OCI-LY7 (cell line): Measurements from ENCODE around the gene KIAA1671. TPM values are rescaled to one million over a fixed set of nuclear protein-coding genes. Genes with fewer than 3 reads are reported as not detected.

Experiments used
- BruUV-seq: library from RNA; stranded (reverse); fragments of 400-500 nt; replicated peaks from 2 replicates; lab custom pipeline; 2021; lab: Mats Ljungman, UMichigan
- CTCF ChIA-PET: fragments of 300-600 bp; sonication (Branson Sonifier 250); formaldehyde crosslinking; loops from one replicate; lab custom pipeline; 2022; ENCODE audit warnings: antibody characterized with exemption; ENCODE audit not compliant: unreplicated experiment; lab: Charles Lee
- POLR2A ChIA-PET: fragments of 300-600 bp; sonication (Branson Sonifier 250); formaldehyde crosslinking; loops from one replicate; lab custom pipeline; 2022; ENCODE audit warnings: antibody characterized with exemption; lab: Charles Lee
- DNase-seq: peaks from one replicate; pipeline ENCODE4 v3.0.0-alpha.2; 2015; ENCODE audit warnings: low spot score
- H2AFZ ChIP-seq: fragments of 200-600 bp; sonication (generic), shearing (Covaris generic); 2 replicates; pipeline ENCODE4 v1.6.1; 2014; ENCODE audit warnings: mild to moderate bottlenecking, antibody characterized with exemption, low read length, moderate library complexity
- H3K27ac ChIP-seq: fragments of 200-600 bp; sonication (generic); 2 replicates; pipeline ENCODE4 v1.5.1; 2014; ENCODE audit warnings: mixed run types, low read depth, mild to moderate bottlenecking, moderate library complexity, low read length, inconsistent platforms; ENCODE audit not compliant: poor library complexity, severe bottlenecking
- H3K36me3 ChIP-seq: fragments of 200-600 bp; sonication (generic); 2 replicates; pipeline ENCODE4 v1.6.1; 2014; ENCODE audit warnings: mild to moderate bottlenecking, antibody characterized with exemption, low read length, moderate library complexity, mixed read lengths; ENCODE audit not compliant: insufficient read depth
- H3K4me1 ChIP-seq: fragments of 200-600 bp; sonication (generic); 2 replicates; pipeline ENCODE4 v1.5.1; 2014; ENCODE audit warnings: mild to moderate bottlenecking, low read length; ENCODE audit not compliant: insufficient read depth, poor library complexity, severe bottlenecking
- H3K4me2 ChIP-seq: fragments of 200-600 bp; sonication (generic); 2 replicates; pipeline ENCODE4 v1.6.1; 2014; ENCODE audit warnings: mild to moderate bottlenecking, low read length
- H3K4me3 ChIP-seq: fragments of 200-600 bp; sonication (generic); 2 replicates; pipeline ENCODE4 v1.5.1; 2014; ENCODE audit warnings: mild to moderate bottlenecking, low read depth, low read length; ENCODE audit not compliant: poor library complexity, severe bottlenecking
- H3K79me2 ChIP-seq: fragments of 200-600 bp; sonication (generic); 2 replicates; pipeline ENCODE4 v1.6.1; 2016; ENCODE audit warnings: low read depth, mild to moderate bottlenecking, low read length, moderate library complexity, mixed read lengths; ENCODE audit not compliant: insufficient read depth
- H3K9me2 ChIP-seq: fragments of 200-600 bp; sonication (generic); 2 replicates; pipeline ENCODE4 v1.6.1; 2016; ENCODE audit warnings: mild to moderate bottlenecking, low read length, mixed read lengths; ENCODE audit not compliant: insufficient read depth
- H3K9me3 ChIP-seq: fragments of 200-600 bp; sonication (generic); 2 replicates; pipeline ENCODE4 v1.6.1; 2014; ENCODE audit warnings: mild to moderate bottlenecking, mixed run types, low read length, mixed read lengths
- H4K20me1 ChIP-seq: fragments of 200-600 bp; sonication (generic); 2 replicates; pipeline ENCODE4 v1.6.1; 2014; ENCODE audit warnings: mild to moderate bottlenecking, antibody characterized with exemption, low read length, moderate library complexity, mixed read lengths; ENCODE audit not compliant: insufficient read depth
- CTCF ChIP-seq: fragments of 200-600 bp; sonication (generic); conservative IDR thresholded peaks from 2 replicates; pipeline ENCODE4 v1.5.1; 2014; ENCODE audit warnings: mild to moderate bottlenecking, antibody characterized with exemption, low read length, moderate library complexity, mixed read lengths
- EZH2phosphoT487 ChIP-seq: fragments of 200-600 bp; sonication (generic); IDR thresholded peaks from 2 replicates; pipeline ENCODE4 v1.6.1; 2018; ENCODE audit warnings: low read depth, borderline replicate concordance, mild to moderate bottlenecking, mixed run types, antibody characterized with exemption, low read length, moderate library complexity, mixed read lengths
- intact Hi-C: fragments of 100-400 bp; cut with micrococcal nuclease; formaldehyde crosslinking; loops from one replicate; pipeline ENCODE4 v1.10.0; 2022; ENCODE audit not compliant: unreplicated experiment
- total RNA-seq, 2 experiments: library from RNA; depleted of rRNA in 1 of 2; stranded (reverse); fragments of >200 nt in 1 of 2; shearing (Covaris generic) in 1 of 2; gene quantifications; 2 replicates each; pipeline ENCODE4 v1.2.3, GENCODE V29; 2014 to 2022

KIAA1671 gene
- total RNA-seq, 2 experiments from 2014 or later, result not detected

- ChIA-PET POLR2A (no interaction called here), CTCF (no interaction called here)
- Histone ChIP-seq H3K4me1 (no peaks in the 10 kb centered on the region), H3K4me2 (no peak overlapping the region), H3K9me2 (no peaks in the 10 kb centered on the region), H3K4me3 (no peak overlapping the region), H3K27ac (no peak overlapping the region), H4K20me1 (no peaks in the 10 kb centered on the region), H3K9me3 (no peaks in the 10 kb centered on the region), H3K79me2 (no peaks in the 10 kb centered on the region), H2AFZ (no peak overlapping the region), H3K36me3 (no peaks in the 10 kb centered on the region)
- DNase-seq, result no peak
- intact Hi-C loops, result no loop called here
- BruUV-seq, result no TSS peak
- no peak for TF ChIP-seq EZH2phosphoT487
- TF ChIP-seq CTCF, result no peak
Observed at GRCh38 chr22:25153961-25154666, 201.6 kb downstream of the KIAA1671 start.

DNA sequence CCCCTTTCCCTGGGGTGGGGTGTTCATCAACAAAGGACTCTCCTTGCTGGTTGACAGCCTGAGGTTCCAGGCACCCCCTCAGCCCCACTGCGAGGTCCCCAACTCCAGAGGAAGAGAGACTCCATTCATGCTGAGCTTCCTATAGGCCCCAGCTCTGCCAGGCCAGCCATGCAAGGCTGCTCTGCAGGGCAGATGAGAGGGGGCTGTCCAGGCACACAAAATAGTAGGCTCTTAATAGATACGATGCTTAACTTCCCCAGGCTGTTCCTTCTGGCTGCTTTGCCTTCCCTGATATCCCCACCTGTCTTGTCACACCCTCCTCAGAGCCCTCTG lies 202.1 kb downstream of the KIAA1671 start:
- no peak for TF ChIP-seq CTCF
- TF ChIP-seq EZH2phosphoT487, result no peak

GRCh38 chr22:25156736-25157135 lies 204.2 kb downstream of the KIAA1671 start:
- no TSS peak for BruUV-seq

More for the DNA sequence above, 202.1 kb downstream of the KIAA1671 start:
- Histone ChIP-seq H3K4me3 (no peak overlapping the region), H3K27ac (no peak overlapping the region), H3K36me3 (no peaks in the 10 kb centered on the region), H3K4me2 (no peak overlapping the region), H4K20me1 (no peaks in the 10 kb centered on the region), H2AFZ (no peak overlapping the region), H3K9me2 (no peaks in the 10 kb centered on the region), H3K9me3 (no peaks in the 10 kb centered on the region), H3K4me1 (no peaks in the 10 kb centered on the region), H3K79me2 (no peaks in the 10 kb centered on the region)
- ChIA-PET CTCF (no interaction called here), POLR2A (no interaction called here)
- no TSS peak for BruUV-seq
- DNase-seq, result no peak
- intact Hi-C loops, result no loop called here

More at GRCh38 chr22:25156736-25157135, 204.2 kb downstream of the KIAA1671 start:
- Histone ChIP-seq H3K9me2 (no peaks in the 10 kb centered on the region), H2AFZ (no peak overlapping the region), H3K36me3 (no peaks in the 10 kb centered on the region), H3K4me2 (no peak overlapping the region), H3K79me2 (no peaks in the 10 kb centered on the region), H3K4me3 (no peak overlapping the region), H3K27ac (no peak overlapping the region), H4K20me1 (no peaks in the 10 kb centered on the region), H3K4me1 (no peaks in the 10 kb centered on the region), H3K9me3 (no peaks in the 10 kb centered on the region)
- TF ChIP-seq CTCF (no peak), EZH2phosphoT487 (no peak)
- ChIA-PET POLR2A (no interaction called here), CTCF (no interaction called here)
- intact Hi-C loops, result no loop called here
- no peak for DNase-seq
